Smooth muscle cell (in vitro differentiated cells): ENCODE results near the gene NPC2. TPM values are rescaled to one million over a fixed set of nuclear protein-coding genes. Genes with fewer than 3 reads are reported as not detected.

Source experiments
- DNase-seq: peaks from one replicate; lab custom pipeline; 2025; ENCODE audit not compliant: unreplicated experiment; lab: John Stamatoyannopoulos, UW
- H2AFZ ChIP-seq: fragments of 200-600 bp; sonication (generic); 2 replicates; pipeline ENCODE4 v1.6.0; 2016; ENCODE audit warnings: antibody characterized with exemption, low read depth, mild to moderate bottlenecking
- H3F3A ChIP-seq: fragments of 200-600 bp; sonication (generic); 2 replicates; pipeline ENCODE4 v1.6.0; 2017; ENCODE audit warnings: antibody characterized with exemption, low read depth
- H3K27ac ChIP-seq: fragments of 200-600 bp; sonication (generic); 2 replicates; pipeline ENCODE4 v1.5.1; 2016; ENCODE audit warnings: low read depth, mild to moderate bottlenecking
- H3K27me3 ChIP-seq: fragments of 200-600 bp; sonication (generic); 2 replicates; pipeline ENCODE4 v1.6.1; 2016; ENCODE audit warnings: low read depth, mild to moderate bottlenecking
- H3K36me3 ChIP-seq: fragments of 200-600 bp; sonication (generic); 2 replicates; pipeline ENCODE4 v1.5.1; 2016; ENCODE audit warnings: low read depth
- H3K4me1 ChIP-seq: fragments of 200-600 bp; sonication (generic); 2 replicates; pipeline ENCODE4 v1.5.1; 2016; ENCODE audit warnings: low read depth
- H3K4me2 ChIP-seq: fragments of 200-600 bp; sonication (generic); 2 replicates; pipeline ENCODE4 v1.6.0; 2016; ENCODE audit warnings: mild to moderate bottlenecking
- H3K4me3 ChIP-seq: fragments of 200-600 bp; sonication (generic); 2 replicates; pipeline ENCODE4 v1.5.1; 2016; ENCODE audit warnings: mild to moderate bottlenecking
- H3K79me2 ChIP-seq: fragments of 200-600 bp; sonication (generic); 2 replicates; pipeline ENCODE4 v1.6.0; 2016; ENCODE audit warnings: low read depth, mild to moderate bottlenecking
- H3K9ac ChIP-seq: fragments of 200-600 bp; sonication (generic); 2 replicates; pipeline ENCODE4 v1.6.0; 2016; ENCODE audit warnings: low read depth
- H3K9me3 ChIP-seq: fragments of 200-600 bp; sonication (generic); replicated peaks from 2 replicates; pipeline ENCODE4 v1.5.1; 2016; ENCODE audit warnings: low read depth
- H4K20me1 ChIP-seq: fragments of 200-600 bp; sonication (generic); 2 replicates; pipeline ENCODE4 v1.6.0; 2016; ENCODE audit warnings: low read depth
- WGBS: methylation state at CpG from one replicate; pipeline ENCODE4 v1.1.7; 2016; ENCODE audit warnings: low lambda C conversion rate; 5-methylcytosine and 5-hydroxymethylcytosine counted together
- polyA plus RNA-seq: library from polyadenylated mRNA; unstranded; fragments of >200 nt; fragmentation: Nextera tagmentation; extraction: Ambion mirVana; gene quantifications from 2 replicates; pipeline ENCODE4 v1.2.1, GENCODE V29; 2016
- total RNA-seq: library from RNA; depleted of rRNA; stranded (reverse); fragments of >200 nt; gene quantifications from 2 replicates; pipeline ENCODE4 v1.2.3, GENCODE V29; 2014
- TF ChIP-seq, protein P1 (sequence below): fragments of 200-600 bp; sonication (generic); IDR thresholded peaks from 2 replicates; pipeline ENCODE4 v1.5.1; 2017; ENCODE audit warnings: borderline replicate concordance, mild to moderate bottlenecking, antibody characterized with exemption; ENCODE audit not compliant: insufficient read depth, poor library complexity, severe bottlenecking

Gene NPC2
- total and polyA plus RNA-seq, 2 experiments from 2014 or later = 137 to 496 TPM

DNA sequence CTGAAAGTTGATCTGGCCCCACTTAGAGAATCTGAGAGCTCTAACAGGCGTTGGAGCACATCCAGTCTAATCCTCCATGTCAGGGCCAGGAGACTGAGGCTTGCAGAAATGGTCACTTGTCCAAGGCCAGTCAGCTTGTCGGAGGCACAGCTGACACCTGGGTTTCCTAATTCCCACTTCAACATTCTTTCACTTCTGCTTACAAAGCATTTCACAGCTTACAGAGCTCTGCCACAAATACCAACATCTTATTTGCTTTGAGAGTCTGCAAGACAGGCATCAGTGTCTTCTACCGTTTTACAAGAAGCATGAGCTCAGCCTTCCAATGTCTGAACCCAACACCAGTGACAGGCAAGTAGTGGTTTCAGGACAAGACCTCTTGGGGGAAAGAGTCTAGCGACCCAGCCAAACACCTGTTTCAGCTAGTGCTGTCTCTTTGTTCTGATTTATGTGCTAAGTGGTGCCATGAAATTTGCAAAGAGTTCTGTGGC, 32.3 kb upstream of the NPC2 start:
- TF ChIP-seq, protein P1, sequence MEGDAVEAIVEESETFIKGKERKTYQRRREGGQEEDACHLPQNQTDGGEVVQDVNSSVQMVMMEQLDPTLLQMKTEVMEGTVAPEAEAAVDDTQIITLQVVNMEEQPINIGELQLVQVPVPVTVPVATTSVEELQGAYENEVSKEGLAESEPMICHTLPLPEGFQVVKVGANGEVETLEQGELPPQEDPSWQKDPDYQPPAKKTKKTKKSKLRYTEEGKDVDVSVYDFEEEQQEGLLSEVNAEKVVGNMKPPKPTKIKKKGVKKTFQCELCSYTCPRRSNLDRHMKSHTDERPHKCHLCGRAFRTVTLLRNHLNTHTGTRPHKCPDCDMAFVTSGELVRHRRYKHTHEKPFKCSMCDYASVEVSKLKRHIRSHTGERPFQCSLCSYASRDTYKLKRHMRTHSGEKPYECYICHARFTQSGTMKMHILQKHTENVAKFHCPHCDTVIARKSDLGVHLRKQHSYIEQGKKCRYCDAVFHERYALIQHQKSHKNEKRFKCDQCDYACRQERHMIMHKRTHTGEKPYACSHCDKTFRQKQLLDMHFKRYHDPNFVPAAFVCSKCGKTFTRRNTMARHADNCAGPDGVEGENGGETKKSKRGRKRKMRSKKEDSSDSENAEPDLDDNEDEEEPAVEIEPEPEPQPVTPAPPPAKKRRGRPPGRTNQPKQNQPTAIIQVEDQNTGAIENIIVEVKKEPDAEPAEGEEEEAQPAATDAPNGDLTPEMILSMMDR = no peak

DNA sequence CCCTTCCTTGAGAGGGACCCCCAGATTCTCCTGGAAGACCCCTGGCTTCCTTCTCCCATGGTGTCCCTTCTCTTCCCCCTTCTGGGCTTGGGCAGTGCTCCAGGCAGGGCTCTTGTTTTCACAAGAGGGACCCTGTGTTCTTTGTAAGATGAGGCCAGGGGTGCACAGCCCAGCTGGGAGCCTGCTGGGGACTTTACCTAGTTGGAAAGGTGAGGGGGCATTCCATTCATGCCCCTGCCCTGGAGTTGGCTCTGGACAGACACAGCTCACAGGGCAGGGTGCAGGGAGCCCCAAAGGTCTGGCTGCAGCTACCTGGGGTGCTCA, 31.7 kb upstream of the NPC2 start:
- H4K20me1 ChIP-seq = peaks cover 4% of the 10 kb centered on the region
- no peak overlapping the region for H3K4me3 ChIP-seq
- H2AFZ ChIP-seq = no peak overlapping the region
- DNase-seq = no peak
- H3K4me2 ChIP-seq = no peak overlapping the region
- H3K9ac ChIP-seq = no peak overlapping the region
- H3K4me1 ChIP-seq = peaks cover 7% of the 10 kb centered on the region
- H3K27me3 ChIP-seq = no peaks in the 10 kb centered on the region
- no peaks in the 10 kb centered on the region for H3K9me3 ChIP-seq
- H3K36me3 ChIP-seq = no peaks in the 10 kb centered on the region
- H3F3A ChIP-seq = no peaks in the 10 kb centered on the region
- no peaks in the 10 kb centered on the region for H3K79me2 ChIP-seq
- TF ChIP-seq, protein P1 = no peak
- H3K27ac ChIP-seq = no peak overlapping the region

More for the DNA sequence above, 32.3 kb upstream of the NPC2 start:
- H3K4me1 ChIP-seq = peaks cover 7% of the 10 kb centered on the region
- no peak overlapping the region for H3K4me3 ChIP-seq
- no peaks in the 10 kb centered on the region for H4K20me1 ChIP-seq
- no peaks in the 10 kb centered on the region for H3F3A ChIP-seq
- no peak overlapping the region for H2AFZ ChIP-seq
- no peaks in the 10 kb centered on the region for H3K79me2 ChIP-seq
- H3K36me3 ChIP-seq = no peaks in the 10 kb centered on the region
- WGBS = 86% methylated on average over 4 of the region's 4 CpGs
- H3K9ac ChIP-seq = no peak overlapping the region
- no peak overlapping the region for H3K27ac ChIP-seq
- no peak for DNase-seq
- no peak overlapping the region for H3K4me2 ChIP-seq
- H3K27me3 ChIP-seq = no peaks in the 10 kb centered on the region
- H3K9me3 ChIP-seq = no peaks in the 10 kb centered on the region

DNA sequence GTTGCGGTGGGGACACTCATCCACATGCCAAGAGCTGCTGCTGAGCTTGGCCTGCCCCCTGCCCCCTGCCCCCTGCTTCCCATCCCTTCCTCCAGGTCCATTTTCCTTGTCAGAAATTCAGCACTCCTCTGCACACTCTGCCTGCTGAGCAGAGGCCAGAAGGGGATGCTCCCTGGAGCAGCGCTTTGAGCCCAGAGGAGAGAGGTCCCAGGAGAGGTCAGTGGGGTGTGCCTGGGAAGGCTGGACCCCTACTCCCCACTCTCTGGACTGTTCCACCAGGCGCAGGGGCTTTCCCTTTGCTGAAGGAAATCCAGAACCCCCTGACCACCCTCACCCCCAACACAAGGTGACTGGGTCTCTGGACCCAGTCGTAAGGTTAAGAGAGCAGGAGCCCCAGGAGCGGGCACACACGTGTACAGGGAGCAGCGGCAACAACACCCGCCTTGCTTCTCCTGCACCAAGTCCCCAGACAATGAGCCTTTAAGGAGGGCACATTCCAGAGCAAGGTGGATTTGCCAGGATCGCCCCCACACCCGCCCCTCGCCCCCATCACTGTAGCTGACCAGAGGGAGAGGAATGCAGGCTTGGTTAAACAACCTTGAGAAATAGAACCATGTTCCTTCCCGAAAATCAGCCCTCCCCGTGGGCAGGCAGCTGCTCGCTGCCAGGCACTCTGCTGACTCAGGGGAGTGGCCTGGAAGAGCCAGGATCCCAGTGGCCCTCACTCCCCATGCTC, 31.1 kb upstream of the NPC2 start:
- 87% methylated on average over 14 of the region's 14 CpGs for WGBS
- Histone ChIP-seq H3K36me3 (no peaks in the 10 kb centered on the region), H3K27ac (no peak overlapping the region), H3K79me2 (no peaks in the 10 kb centered on the region), H3K27me3 (no peaks in the 10 kb centered on the region), H3F3A (no peaks in the 10 kb centered on the region), H3K4me1 (peaks cover 7% of the 10 kb centered on the region), H3K4me2 (no peak overlapping the region), H3K9ac (no peak overlapping the region), H4K20me1 (peaks cover 4% of the 10 kb centered on the region), H2AFZ (no peak overlapping the region), H3K4me3 (no peak overlapping the region), H3K9me3 (no peaks in the 10 kb centered on the region)
- TF ChIP-seq, protein P1 = no peak
- DNase-seq = no peak

DNA sequence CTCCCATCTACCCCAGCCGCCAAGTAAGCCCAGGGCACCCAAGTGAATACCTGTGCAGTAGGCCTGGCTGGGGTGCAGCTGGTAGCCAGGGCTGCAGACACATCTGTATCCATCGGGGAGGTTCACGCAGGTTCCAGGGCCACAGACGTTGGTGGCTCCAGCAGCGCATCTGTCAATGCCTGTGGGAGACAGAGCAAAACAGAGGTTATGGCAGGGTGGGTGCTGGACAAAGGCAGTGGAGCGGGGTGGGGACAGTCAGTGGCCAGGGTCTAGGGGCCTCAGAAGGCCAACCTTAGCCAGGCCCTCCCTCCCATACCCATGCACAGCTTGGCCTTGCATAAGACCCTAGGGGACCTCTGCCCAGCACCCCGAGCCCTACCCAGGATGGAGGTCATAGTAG, 29.6 kb upstream of the NPC2 start:
- DNase-seq = no peak
- Histone ChIP-seq H3K9ac (no peak overlapping the region), H3K36me3 (no peaks in the 10 kb centered on the region), H3K4me3 (no peak overlapping the region), H3K4me2 (no peak overlapping the region), H3K27me3 (no peaks in the 10 kb centered on the region), H3K79me2 (no peaks in the 10 kb centered on the region), H3K9me3 (no peaks in the 10 kb centered on the region), H2AFZ (no peak overlapping the region), H4K20me1 (peaks cover 4% of the 10 kb centered on the region), H3K4me1 (peaks cover 7% of the 10 kb centered on the region), H3K27ac (no peak overlapping the region), H3F3A (no peaks in the 10 kb centered on the region)
- TF ChIP-seq, protein P1 = no peak
- WGBS = 93% methylated on average over 7 of the region's 7 CpGs
